Stimulated activated CD8-positive, alpha-beta memory T cell treated with anti-CD3 and anti-CD28 coated beads, Interleukin-15, amount 100 ng/mL, for 24 hours (primary cell): ENCODE data around the gene METTL21A.
"Not testable (repeated sequence)": the region's sequence is repeated elsewhere in the genome, so short reads cannot be mapped to it uniquely, and the experiment has no call there.

Source experiments
- DNase-seq: peaks from one replicate; pipeline ENCODE4 v3.0.0-alpha.2; 2020; ENCODE audit warnings: low read depth

Gene METTL21A

DNA sequence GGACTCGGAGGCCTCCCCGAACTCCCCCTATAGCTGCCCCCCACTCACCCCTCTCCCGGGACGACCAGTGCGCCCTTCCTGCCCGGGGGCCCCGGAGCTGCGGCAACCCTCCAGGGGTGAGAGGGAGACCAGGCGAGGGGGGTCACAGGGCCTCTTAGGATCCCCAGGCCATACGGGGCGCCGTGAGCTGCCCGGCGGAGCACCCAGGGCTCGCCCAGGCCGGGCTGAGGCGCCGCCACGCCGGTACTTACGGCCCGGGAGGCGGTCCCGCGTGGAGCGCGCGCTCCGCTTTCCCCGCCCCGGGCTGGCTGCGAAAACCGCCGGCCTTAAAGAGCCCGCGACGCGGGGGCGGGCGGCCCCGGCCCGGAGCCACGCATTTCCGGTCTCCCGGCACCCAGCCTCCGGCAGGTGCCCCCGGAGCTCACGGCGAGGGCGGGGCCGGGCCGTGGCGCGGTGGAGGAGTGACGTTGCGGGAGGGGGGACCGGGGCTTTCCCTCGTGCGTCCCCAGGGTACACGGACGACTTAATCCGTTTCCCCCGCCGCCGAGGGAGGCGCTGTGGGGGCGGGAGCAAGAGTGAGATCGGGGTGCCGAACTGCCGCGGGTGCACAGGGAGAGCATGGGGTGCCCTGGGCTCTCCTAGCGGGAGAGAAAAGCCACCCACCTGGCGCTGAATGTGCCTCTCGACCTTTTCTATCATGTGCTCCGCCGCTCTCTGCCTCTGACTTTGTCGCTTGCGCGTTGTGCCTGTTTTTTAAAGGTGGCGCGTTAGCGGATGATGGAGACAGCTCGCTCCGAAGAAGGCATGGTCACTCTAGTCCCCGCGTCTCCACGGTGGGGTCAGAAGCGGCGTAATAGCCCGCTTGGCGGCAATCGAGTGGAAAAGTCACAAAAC, at the start of gene METTL21A:
Gene METTL21A (minus strand): TSS at position 381 of the 894 bp plus-strand sequence. CDS start 1,019 bp downstream, outside the sequence.
- peak; percentile 76 for DNase-seq

DNA sequence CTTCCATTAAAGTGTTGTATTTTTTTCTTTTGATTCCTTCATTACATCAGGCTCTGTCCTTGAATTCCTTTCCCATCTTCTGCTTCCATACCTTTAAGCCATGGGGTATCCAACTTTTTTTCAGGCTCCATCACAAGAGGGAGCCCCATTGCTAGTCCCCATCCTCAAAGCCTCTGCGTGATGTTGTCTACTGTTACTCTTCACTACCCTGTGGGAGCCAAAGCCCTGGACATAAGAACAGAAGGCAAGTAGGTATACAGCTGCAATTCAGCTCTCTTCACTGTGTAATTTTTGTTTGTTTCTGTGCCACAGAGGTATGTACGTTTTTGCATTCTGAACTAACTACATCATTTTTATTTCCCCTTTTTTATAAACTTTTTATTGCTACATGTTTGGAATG, 49.6 kb upstream of the METTL21A start:
- DNase-seq, result no peak

DNA sequence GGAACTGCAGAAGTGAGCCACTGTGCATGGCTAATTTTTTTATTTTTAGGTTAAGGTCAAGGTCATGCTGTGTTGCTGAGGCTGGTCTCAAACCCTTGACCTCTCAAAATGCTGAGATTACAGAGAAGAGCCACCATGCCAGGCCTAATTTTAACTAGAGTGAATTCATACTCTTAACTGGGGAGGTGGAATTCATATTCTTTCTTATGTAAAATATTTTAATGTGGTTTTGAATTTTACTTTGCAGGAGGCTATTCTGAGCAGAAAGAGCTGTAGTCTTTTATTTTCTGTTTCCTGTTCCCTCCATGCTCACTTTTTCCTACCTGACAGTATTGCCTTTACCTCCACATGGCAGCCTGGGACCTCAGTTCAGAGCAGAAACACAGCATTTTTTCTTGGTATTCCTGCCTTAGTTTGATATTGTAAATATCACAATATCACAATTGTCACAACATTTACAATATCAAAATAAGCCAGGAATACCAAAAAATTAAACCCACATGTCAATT, 49.1 kb upstream of the METTL21A start:
- DNase-seq, result no peak

DNA sequence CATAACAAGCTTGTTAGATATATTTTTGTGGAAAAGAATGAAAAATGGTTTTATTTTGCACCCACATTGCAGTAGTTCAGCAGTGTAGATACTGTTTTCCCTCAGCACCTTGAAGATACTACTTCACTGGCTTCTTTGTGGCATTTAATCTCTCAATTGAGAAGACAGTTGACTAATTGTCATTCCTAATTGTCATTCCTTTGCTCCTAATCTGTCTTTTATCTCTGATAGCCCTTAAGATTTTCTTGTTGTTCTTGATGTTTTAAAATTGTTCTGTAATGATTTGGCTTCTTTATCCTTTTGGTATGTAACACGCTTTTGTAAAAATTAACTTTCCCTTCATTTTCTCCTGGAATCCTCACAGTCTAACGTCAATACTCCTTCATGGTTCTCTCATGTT, 48.2 kb upstream of the METTL21A start:
- no peak for DNase-seq

DNA sequence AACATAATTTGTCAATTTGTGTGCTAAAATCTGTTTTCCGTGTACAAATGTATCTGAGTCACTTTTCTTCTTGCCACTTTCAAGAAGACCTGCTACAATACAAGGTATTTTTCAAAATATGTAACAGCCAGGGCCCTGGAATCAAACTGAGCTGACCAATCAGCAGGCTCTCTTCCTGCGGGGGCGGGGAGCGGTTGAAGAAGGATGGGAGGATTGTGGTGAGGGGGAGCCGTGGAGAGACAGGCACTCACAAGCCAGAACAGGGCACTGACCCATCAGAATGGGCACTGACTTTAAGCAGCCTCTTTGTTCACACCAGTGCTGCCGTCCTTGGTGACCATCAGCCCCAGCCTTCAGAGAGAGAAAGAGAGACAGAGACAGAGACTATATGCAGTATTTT, 45.7 kb upstream of the METTL21A start:
- no peak for DNase-seq

DNA sequence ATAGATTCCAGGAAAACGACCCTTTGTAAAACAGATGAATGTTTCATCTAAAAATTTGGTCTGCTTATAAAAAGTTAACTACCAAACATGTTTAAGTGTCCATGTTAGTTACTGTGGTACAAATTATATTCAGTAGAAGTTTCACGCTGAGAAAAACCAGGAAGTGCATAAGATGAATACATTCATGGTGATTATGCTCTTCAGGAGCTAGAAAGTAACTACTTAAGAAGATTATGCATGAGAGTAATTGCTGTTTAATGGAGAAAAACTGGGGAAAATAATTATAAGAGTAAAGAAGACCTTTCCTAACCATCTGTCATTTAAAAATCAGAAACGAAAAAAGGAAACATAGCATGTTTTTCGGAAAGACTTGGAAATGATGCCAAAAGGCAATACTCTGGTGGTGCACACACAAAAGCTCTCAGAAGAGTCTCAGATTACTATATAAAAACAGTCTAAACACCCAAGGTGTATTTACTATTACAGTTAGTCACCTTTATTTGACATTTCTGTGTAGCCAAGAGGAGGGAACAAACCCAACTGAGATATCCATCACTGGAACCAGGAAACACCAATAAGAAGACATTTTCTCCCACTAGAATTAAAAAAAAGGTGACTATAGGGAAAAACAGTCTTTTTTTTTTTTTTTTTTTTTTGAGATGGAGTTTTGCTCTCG, 38.8 kb upstream of the METTL21A start:
- DNase-seq, result no peak

DNA sequence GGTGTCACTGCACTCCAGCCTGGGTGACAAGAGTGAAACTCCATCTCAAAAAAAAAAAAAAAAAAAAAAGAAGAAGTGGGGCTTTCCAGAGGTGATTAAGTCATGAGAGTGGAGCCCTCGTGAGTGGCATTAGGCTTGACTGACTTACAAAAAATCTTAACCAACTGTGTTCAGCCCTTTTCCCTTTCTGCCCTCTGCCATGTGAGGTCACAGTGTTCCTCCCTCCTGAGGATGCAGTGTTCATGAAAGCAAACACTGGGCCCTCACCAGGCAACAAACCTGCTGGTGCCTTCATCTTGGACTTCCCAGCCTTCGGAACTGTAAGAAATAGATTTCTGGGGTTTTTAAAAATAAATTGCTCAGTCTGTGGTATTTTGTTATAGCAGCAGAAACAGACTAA, 37.0 kb upstream of the METTL21A start:
- DNase-seq, result no peak

DNA sequence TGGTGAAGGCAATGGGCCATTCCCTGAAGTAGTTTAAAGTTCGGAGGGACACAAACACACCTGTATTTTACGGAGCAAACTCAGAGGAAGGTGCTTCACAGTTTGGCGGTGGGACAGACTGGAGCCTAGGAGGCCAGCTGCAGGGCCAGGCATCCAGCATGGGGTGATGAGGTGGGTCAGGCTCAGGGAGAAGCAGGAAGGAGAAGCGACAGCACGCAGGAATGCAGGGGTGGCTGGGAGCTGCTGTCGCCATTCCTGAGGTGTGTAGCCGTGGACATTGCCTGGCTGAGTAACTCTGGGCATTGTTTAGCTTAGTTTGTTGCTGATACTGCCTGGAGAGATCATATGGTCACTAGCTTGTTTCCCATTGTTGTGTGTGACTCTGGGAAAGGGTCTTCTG, 35.8 kb upstream of the METTL21A start:
- no peak for DNase-seq

DNA sequence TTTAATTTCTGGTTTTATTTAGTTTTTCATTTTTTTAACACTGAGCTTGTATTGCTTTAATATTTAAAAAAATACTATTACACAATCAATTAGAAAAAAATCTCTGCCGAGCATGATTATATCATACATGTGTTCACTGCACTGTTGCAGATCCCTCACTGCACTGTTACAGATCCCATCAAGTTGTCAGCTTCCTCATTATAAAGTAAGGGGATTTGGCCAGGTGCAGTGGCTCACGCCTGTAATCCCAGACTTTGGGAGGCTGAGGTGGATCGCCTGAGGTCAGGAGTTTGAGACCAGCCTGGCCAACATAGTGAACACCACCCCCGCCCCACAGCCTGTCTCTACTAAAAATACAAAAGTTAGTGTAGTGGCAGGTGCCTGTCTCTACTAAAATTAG, 33.0 kb upstream of the METTL21A start:
- DNase-seq, result no peak

DNA sequence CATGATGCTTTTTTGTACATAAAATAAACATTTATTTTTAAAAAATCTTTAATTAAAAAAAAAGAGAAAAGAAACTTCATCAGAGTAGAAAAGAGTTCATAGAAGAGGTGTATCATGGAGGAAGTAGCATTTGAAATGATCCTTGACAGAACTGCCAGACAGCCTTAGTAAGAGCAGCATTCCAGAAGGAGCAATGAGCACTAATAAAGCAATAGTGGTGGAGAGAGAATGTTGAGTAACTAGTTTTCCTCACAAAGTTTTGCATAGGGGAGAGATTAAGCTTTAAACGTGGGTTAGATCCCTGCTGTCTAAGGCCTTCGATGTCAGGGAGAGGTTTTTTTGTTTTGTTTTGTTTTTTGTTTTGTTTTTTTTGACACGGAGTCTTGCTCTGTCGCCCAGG, 29.8 kb upstream of the METTL21A start:
- no peak for DNase-seq

DNA sequence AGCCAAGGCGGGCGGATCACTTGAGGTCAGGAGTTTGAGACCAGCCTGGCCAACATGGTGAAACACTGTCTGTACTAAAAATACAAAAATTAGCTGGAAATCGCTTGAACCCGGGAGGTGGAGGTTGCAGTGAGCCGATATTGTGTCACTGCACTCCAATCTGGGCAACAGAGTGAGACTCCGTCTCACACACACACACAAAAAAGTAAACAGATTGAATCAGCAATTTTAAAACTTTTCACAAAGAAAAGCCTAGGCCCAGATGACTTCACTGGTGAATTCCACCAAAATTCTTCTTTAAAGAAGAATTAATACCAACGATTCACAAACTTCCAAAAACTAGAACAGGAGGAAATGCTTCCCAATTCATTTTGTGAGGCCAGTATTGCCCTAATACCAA, 21.4 kb upstream of the METTL21A start:
- DNase-seq, result not testable (repeated sequence)

DNA sequence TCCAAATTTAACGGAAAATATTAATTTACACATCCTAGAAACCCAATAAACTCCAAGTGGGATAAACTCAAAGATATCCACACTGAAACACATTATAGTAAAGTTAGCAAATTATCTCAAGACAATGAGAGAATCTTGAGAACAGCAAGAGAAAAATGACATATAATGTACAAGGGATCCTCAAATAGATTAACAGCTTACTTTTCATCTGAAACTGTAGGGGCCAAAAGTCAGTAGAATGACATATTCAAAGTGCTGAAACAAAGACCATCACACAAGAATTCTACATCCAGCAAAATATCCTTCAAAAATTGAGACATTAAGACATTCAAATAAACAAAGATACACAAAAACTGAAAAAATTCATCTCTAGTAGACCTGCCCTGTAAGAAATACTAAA, 18.7 kb upstream of the METTL21A start:
- no peak for DNase-seq

DNA sequence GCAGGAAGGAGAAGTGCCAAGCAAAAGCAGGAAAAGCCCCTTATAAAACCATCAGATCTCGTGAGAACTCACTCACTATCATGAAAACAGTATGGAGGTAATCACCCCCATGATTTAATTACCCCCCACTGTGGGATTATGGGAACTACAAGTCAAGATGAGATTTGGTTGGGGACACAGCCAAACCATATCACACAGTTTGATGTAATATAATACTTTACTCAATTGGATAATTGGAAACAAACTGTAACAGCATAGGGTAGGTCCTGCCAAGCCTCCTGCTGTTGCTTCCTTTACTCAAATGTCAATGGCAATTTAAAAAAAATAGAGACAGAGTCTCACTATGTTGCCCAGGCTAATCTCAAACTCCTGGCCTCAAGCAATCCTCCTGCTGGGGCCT, 15.5 kb upstream of the METTL21A start:
- no peak for DNase-seq

DNA sequence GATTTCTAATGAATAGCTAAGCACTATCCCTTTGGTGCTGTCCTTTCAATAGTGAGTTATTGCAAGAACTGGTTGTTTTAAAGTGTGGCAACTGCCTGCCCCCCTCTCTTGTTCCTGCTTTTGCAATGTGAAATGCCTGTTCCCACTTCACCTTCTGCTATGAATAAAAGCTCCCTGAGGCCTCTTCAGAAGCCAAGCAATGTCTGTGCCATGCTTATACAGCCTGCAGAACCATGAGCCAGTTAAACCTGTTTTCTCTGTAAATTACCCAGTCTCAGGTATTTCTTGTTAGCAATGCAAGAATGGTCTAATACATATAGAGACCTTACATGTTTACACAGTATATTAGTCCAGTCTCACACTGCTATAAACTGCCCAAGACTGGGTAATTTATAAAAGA, 15.0 kb upstream of the METTL21A start:
- DNase-seq, result no peak

DNA sequence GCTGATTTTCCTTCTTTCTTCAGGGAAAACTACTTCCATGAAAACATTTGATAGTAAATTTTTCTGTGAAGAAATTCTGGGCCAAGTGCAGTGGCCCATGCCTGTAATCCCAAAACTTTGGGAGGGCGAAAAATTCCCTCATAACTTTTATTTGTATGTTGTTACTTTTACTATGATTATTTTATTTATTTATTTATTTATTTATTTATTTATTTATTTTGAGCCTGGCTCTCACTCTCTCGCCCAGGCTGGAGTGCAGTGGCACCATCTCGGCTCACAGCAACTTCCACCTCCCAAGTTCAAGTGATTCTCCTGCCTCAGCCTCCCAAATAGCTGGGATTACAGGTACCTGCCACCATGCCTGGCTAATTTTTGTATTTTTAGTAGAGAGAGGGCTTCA, 14.1 kb upstream of the METTL21A start:
- not testable (repeated sequence) for DNase-seq

DNA sequence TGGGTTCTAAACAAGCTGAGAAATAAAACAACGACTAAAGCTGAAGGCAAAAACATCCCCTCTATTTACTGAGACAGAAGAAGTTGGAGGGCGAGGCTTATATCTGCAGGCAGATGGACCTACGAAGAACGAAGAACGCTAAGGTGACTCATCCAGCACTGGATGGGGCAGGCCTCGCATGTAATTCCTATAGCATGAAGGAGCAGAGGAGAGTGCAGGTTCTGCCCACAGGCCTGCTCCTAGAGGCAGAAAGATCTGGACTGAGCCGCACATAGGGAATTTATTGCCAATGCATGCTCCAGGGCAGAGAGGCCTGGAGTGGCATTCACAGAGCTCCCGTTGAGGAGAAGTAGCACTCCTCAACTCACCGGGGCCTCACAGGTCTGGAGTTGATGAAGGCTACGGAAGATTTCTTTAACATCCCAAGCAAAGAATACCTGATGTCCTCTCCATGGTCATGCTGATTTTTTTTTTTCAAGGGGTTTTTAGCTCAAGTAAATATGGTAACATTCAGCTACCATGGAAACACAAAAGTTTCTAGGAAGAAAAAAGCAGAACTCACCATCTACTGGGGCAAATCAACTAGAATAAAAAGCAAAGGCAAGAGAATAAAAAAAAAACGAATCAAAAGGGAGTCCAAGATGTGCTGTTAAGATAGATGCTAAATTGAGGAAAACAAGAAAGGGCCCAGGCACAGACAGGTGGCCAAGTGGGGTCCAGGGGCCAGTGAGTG, 10.4 kb upstream of the METTL21A start:
- no peak for DNase-seq

DNA sequence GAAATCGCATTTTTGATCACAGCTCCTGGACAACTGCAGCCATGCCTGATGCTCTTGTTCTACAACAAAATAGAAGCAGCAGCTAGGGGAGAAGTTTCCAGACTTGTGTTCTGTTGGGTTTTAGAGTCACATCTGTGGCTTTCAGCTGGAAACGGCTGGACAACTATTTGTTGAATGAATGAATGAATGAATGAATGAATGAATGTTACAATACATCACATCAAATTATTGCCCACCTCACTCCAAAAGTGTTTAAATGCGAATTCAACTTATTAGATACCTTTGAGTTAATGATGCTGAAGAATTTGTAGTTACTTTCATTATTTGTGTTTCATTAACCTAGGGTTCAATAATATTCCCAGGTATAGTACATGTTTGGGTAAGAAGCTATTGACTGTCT, 8.5 kb upstream of the METTL21A start:
- no peak for DNase-seq

DNA sequence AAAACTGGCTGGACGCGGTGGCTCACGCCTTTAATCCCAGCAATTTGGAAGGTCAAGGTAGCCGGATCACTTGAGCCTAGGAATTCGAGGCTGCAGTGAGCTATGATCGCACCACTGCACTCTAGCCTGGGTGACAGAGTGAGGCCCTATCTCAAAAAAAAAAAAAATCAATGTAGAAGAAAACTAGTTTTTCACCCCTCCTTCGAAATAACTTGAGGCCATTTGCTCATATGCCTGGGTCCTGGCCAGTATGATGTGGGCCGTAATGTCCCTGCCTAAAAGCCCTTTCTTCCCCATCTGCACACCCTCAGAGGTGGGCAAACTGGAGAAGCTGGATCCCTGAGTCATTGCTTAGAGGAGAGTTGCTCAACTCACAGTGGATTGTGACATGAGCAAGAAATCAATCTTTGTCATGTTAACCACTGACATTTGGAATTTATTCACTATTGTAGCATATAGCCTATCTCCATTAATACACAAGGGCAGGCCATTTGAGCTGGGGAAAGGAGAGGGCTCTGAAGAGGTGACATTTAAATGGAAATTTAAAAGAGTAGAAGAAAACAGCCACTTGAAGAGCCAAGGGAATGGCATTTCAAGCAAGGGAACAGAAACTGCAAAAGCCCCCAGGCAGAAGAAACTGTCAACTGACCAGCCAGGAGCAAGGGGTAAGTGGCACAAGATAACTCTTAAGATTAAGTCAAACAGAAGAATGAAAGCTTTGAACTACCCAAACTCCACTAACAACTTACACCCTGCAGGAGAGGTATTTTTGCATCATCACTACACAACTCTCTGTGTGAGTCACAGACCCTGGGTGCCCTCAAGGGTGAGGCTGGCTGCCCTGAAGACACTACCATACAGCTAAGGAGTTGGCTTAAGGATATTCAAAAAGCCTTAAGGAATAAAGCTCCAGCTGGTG, 7.6 kb upstream of the METTL21A start:
- DNase-seq, result no peak

DNA sequence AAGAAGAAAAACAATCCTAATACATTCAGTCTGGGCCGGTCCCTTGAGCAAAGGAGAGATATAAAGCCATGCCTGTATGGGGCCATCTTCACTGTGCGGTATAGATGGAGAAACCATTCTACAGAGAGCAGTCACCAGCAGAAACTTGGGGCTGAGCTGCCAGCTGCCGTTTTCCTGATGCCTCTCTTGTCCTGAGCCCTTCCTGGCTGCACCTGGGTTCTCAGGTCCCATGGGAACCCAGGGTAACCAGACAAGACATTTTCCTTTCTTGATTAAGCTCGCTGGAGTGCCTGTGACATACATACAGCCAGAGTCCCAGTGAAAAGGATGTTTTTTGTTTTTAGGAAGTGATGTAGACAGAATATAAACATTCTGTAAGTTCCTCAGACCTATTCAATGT, 5.3 kb upstream of the METTL21A start:
- no peak for DNase-seq

DNA sequence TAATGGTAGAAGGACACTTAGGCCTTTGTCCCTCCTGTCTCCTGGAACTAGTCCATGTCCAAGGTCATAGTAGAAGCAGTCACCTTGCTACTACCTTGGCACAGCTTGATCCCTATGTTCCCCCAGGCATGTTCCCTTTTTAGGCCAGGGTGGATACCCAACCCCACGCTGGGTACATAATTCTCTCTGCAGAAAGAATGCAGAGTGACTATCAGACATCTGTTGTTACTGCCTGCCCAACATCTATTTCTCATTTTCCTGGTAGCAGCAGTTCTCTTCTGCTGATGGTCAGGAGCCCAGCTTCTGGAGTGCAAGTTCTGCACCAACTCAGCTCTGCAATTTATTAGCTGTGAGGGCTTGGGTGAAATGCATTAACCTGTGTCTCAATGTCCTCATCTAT, 4.4 kb upstream of the METTL21A start:
- no peak for DNase-seq

DNA sequence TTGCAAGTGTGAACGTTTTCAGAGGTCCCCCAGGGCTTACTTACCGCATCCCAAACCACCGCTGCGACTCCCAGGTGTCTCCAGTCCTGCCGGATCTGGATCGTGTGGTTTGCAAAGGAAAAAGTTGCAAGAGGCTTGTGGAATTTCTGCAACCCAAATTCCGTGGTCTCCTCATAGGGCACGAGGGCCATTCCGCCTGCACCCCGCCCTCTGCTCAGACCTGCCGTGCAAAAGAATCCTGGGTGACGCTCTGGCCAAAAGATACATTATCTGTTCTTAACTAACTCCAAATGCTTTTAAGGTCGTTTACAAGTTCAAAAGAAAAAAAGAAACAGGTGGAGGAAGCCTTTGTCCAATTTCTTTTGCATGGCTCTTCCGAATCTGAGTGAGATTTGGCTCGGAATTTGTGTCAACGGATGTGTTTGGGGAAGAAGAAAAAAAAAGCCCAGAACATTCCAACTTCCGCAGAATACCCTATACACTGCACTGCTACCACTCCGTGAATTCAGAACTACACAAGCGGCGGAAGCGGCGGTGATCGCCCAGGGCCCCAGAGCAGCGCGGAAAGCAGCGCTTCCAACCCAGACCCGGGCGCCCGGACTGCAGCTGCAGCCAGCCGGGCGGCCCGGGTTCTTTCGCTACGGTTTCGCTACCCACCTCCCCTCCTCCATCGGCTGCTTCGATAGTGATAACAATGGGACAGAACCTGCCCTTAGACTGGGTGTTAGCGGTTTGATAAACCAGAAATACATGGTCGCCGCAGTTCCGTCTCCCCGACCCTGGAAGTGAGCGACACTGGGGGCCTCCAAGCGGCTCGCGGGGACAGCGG, 795 bp downstream of the METTL21A start:
- peak; percentile 29 for DNase-seq
